PC-3 (cell line): Measurements from ENCODE around the gene SYT6. TPM values are rescaled to one million over a fixed set of nuclear protein-coding genes. Genes with fewer than 3 reads are reported as not detected.

ENCODE experiments used
- ATAC-seq: fragments of 200-7000 bp; cut with Tn5 transposase; 2 replicates; pipeline ENCODE4 v1.9.1; 2020; ENCODE audit warnings: mild to moderate bottlenecking, moderate library complexity
- BruUV-seq: library from RNA; stranded (reverse); fragments of 400-500 nt; replicated peaks from 2 replicates; lab custom pipeline; 2021; lab: Mats Ljungman, UMichigan
- CTCF ChIA-PET: fragments of 300-600 bp; sonication (Branson Sonifier 250); formaldehyde crosslinking; loops from one replicate; lab custom pipeline; 2022; ENCODE audit warnings: antibody characterized with exemption; lab: Charles Lee
- POLR2A ChIA-PET: fragments of 300-600 bp; sonication (Branson Sonifier 250); formaldehyde crosslinking; loops from one replicate; lab custom pipeline; 2022; ENCODE audit warnings: antibody characterized with exemption; ENCODE audit not compliant: unreplicated experiment; lab: Charles Lee
- DNase-seq: peaks from one replicate; pipeline ENCODE4 v3.0.0-alpha.2; 2015
- H2AFZ ChIP-seq: fragments of 300-600 bp; sonication (generic); 2 replicates; pipeline ENCODE4 v1.6.0; 2016; ENCODE audit warnings: antibody characterized with exemption, low read length
- H3F3A ChIP-seq: fragments of 300-600 bp; sonication (generic); one replicate; pipeline ENCODE4 v1.6.0; 2017; ENCODE audit warnings: antibody characterized with exemption, low read length, control low read depth, mild to moderate bottlenecking; ENCODE audit not compliant: unreplicated experiment
- H3K27ac ChIP-seq: fragments of 300-600 bp; sonication (generic); 2 replicates; pipeline ENCODE4 v1.5.1; 2016; ENCODE audit warnings: mild to moderate bottlenecking, low read length
- H3K27me3 ChIP-seq: fragments of 300-600 bp; sonication (generic); 2 replicates; pipeline ENCODE4 v1.6.1; 2016; ENCODE audit warnings: low read length, mixed read lengths
- H3K36me3 ChIP-seq: fragments of 300-600 bp; sonication (generic); 2 replicates; pipeline ENCODE4 v1.6.1; 2016; ENCODE audit warnings: low read depth, mixed run types, low read length, mixed read lengths
- H3K4me1 ChIP-seq: fragments of 300-600 bp; sonication (generic); 2 replicates; pipeline ENCODE4 v1.5.1; 2016; ENCODE audit warnings: low read length; ENCODE audit not compliant: insufficient read depth
- H3K4me2 ChIP-seq: fragments of 300-600 bp; sonication (generic); 2 replicates; pipeline ENCODE4 v1.6.0; 2016; ENCODE audit warnings: low read length
- H3K4me3 ChIP-seq: fragments of 300-600 bp; sonication (generic); 2 replicates; pipeline ENCODE4 v1.5.1; 2016; ENCODE audit warnings: mild to moderate bottlenecking, low read length, mixed read lengths
- H3K79me2 ChIP-seq: fragments of 300-600 bp; sonication (generic); 2 replicates; pipeline ENCODE4 v1.6.1; 2017; ENCODE audit warnings: low read length, mixed read lengths
- H3K9ac ChIP-seq: fragments of 300-600 bp; sonication (generic); 2 replicates; pipeline ENCODE4 v1.6.0; 2016; ENCODE audit warnings: mild to moderate bottlenecking, low read length
- H3K9me2 ChIP-seq: fragments of 300-600 bp; sonication (generic); replicated peaks from 2 replicates; pipeline ENCODE4 v1.6.1; 2016; ENCODE audit warnings: mixed run types, low read length, mixed read lengths
- H3K9me3 ChIP-seq: fragments of 300-600 bp; sonication (generic); 2 replicates; pipeline ENCODE4 v1.6.1; 2016; ENCODE audit warnings: low read length, mixed read lengths
- H4K20me1 ChIP-seq: fragments of 300-600 bp; sonication (generic); 2 replicates; pipeline ENCODE4 v1.6.1; 2016; ENCODE audit warnings: low read length, mixed read lengths
- CTCF ChIP-seq: fragments of 300-600 bp; sonication (generic); conservative IDR thresholded peaks from 2 replicates; pipeline ENCODE4 v1.5.1; 2017; ENCODE audit warnings: antibody characterized with exemption, low read depth, mild to moderate bottlenecking, low read length
- EZH2 ChIP-seq: fragments of 300-600 bp; sonication (generic); IDR thresholded peaks from one replicate; pipeline ENCODE4 v1.6.1; 2017; ENCODE audit warnings: antibody characterized with exemption, mild to moderate bottlenecking, low read length; ENCODE audit not compliant: unreplicated experiment
- EZH2phosphoT487 ChIP-seq: fragments of 300-600 bp; sonication (generic); IDR thresholded peaks from 2 replicates; pipeline ENCODE4 v1.6.1; 2018; ENCODE audit warnings: mild to moderate bottlenecking, antibody characterized with exemption, low read length, borderline replicate concordance
- intact Hi-C: fragments of 100-400 bp; cut with micrococcal nuclease; formaldehyde crosslinking; loops from 2 replicates; pipeline ENCODE4 v1.9.0; 2023
- total RNA-seq: library from RNA; depleted of rRNA; stranded (reverse); fragments of >200 nt; gene quantifications from 2 replicates; pipeline ENCODE4 v1.2.3, GENCODE V29; 2014

SYT6 gene
- total RNA-seq, 1 experiment from 2014 or later = not detected

- H3K79me2 ChIP-seq = no peaks in the 10 kb centered on the region
- no peak for ATAC-seq
- ChIA-PET POLR2A (no interaction called here), CTCF (no interaction called here)
- no peaks in the 10 kb centered on the region for H4K20me1 ChIP-seq
- no peaks in the 10 kb centered on the region for H3K36me3 ChIP-seq
- no peaks in the 10 kb centered on the region for H3K9me2 ChIP-seq
- no peak for DNase-seq
- H3K27ac ChIP-seq = no peak overlapping the region
- no peak overlapping the region for H3K4me2 ChIP-seq
- no TSS peak for BruUV-seq
- TF ChIP-seq CTCF = no peak
- TF ChIP-seq EZH2 = no peak
- no peak for TF ChIP-seq EZH2phosphoT487
- intact Hi-C loops = no loop called here
- H2AFZ ChIP-seq = no peak overlapping the region
- no peaks in the 10 kb centered on the region for H3K27me3 ChIP-seq
- peaks cover 18% of the 10 kb centered on the region for H3K4me1 ChIP-seq
- H3K9ac ChIP-seq = no peak overlapping the region
- no peaks in the 10 kb centered on the region for H3K9me3 ChIP-seq
- no peak overlapping the region for H3K4me3 ChIP-seq
- H3F3A ChIP-seq = no peaks in the 10 kb centered on the region
Measured at GRCh38 chr1:114116086-114116485, 37.6 kb downstream of the SYT6 start.

GRCh38 chr1:114114185-114115094 is 39.2 kb downstream of the SYT6 start:
- no peaks in the 10 kb centered on the region for H3K27me3 ChIP-seq
- H3K27ac ChIP-seq = peak overlapping the region; percentile 77
- peak overlapping the region; percentile 45 for H3K4me2 ChIP-seq
- H3F3A ChIP-seq = no peaks in the 10 kb centered on the region
- no peaks in the 10 kb centered on the region for H3K36me3 ChIP-seq
- H3K79me2 ChIP-seq = no peaks in the 10 kb centered on the region
- peak; percentile 90 for DNase-seq
- H3K9me3 ChIP-seq = no peaks in the 10 kb centered on the region
- ChIA-PET CTCF (no interaction called here), POLR2A (no interaction called here)
- TF ChIP-seq EZH2phosphoT487 (no peak), EZH2 (no peak), CTCF (no peak)
- H3K9ac ChIP-seq = peak overlapping the region; percentile 14; the same call in 1 of the 2 replicates
- H3K9me2 ChIP-seq = no peaks in the 10 kb centered on the region
- peaks cover 18% of the 10 kb centered on the region for H3K4me1 ChIP-seq
- no peak overlapping the region for H3K4me3 ChIP-seq
- peak overlapping the region; percentile 39 for H2AFZ ChIP-seq
- H4K20me1 ChIP-seq = no peaks in the 10 kb centered on the region
- peak; percentile 95 for ATAC-seq
- BruUV-seq = no TSS peak
- intact Hi-C loops = no loop called here
